GM21526 (cell line): ENCODE measurements around the gene TBC1D9.
A peak's percentile ranks its signal among the peaks of the same experiment; 100 is the strongest.
"Not testable (repeated sequence)": the region's sequence is repeated elsewhere in the genome, so short reads cannot be mapped to it uniquely, and the experiment has no call there.

Source experiments
- ATAC-seq: cut with Tn5 transposase; IDR thresholded peaks from one replicate; pipeline ENCODE4 v1.9.1; 2021; ENCODE audit warnings: moderate library complexity; ENCODE audit not compliant: unreplicated experiment, low FRiP score

The TBC1D9 gene

DNA sequence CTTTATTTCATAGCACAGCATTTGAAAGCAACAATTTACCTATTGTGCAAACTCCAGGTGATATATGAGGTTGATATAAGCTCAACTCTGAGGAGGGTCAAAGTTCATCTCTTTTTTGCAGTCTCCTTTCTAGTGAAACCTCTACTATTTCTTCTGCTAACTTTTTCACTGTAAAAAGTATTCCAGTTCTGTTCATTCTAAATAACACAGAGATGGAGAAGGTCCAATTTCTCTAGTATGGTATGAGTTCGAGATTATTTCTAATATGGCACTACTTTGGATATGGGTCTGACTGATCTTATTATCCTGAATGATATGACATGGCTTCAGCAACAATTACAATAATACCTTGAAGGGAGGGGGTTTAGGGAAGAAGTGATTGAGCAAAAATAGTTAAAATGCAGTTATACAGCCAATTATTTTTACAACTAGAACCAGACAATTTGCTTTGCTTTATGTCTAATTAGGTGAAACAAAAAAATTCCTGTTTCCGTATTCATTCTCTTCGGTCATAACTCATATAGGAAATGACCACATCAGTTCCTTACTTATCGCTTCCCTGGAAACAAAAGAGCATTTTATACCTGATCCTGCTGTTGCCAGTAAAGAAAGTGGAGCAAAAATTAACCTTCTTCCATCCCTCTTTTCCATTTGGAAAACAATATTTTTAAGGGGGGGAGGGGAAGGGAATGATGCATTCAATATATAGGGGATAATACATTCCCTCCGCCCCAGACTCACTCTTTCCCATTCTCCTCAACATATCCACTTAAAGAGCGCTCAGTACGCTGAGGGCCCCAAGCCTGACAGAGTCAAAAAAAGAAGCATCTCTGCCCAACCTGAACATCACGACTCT lies 1.0 kb downstream of the TBC1D9 start:
- ATAC-seq = no peak

DNA sequence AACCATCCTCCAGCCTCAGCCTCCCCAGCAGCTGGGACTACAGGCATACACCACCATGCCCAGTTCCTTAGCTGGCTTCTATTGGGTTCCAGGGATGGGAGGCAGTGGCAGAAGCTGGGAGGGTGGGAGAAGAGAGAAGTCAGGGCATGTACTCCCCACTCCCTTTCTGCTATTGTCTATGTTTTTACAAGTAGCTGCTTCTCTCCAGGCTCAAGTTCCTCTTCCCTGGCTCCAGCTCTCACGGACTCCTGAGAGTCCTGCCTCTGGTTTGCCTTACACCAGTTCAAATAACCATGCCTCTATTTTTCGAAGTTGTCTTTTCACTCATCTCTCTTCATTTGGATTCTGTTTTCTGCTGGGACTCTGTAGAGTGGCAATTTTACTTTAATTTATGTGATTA lies 2.9 kb downstream of the TBC1D9 start:
- ATAC-seq = no peak

DNA sequence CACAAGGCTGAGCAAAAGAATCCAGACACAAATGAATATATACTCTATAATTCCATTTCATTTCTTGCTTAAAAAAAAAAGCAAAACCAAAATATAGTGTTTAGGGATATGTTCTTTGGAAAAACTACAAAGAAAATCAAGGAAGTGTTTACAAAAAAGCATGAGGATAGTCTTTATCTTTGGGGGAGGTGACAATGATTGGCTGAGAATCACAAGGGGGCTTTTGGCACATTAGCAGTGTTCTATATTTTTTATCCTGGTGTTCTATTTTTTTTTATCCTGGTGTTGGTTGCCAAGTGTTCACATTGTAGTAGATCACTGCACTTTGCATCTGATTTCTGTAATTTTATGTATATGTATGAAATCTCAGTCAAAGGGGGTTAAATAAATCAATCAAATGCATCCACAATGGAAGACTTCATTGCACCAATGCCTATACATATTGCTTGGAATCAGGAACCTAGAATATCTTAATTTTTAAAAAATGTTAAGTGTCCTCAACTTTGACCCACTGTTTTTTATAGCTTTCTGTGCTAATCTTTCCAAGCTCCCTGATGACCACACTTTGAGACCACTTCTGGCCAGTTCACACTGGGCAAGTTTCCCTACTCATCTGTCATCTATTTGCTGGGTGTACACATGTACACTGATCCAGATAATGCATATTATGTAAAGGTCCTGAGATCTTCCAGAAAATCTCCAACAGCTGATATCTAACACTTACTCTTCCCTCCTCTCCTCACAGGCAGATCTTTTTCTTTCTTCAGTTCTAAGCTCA lies 3.7 kb downstream of the TBC1D9 start:
- no peak for ATAC-seq

DNA sequence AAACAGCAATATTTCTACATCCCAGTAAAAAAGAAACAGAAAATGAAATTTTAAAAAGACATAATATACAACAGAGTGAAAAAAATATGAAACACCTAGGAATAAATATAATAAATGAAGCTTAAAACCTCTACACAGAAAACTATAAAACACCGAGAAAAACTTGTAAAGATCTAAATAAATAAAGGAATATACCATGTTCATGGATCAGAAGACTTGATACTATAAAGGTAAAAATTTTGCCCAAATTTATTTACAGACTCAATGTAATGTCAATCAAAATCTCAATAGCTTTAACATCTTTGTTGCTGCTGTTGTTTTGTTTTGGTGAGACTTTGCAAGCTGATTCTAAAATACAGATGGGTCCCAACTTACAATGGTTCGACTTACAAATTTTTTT lies 5.7 kb downstream of the TBC1D9 start:
- no peak for ATAC-seq

DNA sequence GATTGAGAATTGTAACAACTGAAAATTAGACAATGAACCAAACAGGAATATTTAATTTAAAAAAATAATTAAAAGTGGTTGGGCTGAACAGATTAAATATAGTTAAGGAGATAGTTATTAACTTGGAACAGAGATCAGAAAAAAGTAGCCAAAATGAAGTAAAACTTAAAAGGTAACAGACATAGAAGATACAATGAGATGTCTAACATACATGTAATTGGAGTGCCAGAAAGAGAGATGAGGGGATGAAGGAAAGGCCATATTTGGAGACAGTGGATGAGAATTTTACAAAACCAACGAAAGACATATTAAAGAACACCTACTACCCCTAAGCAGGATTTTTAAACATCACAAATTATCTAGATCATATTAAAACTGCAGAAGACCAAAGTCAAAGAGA lies 8.0 kb downstream of the TBC1D9 start:
- ATAC-seq = no peak

DNA sequence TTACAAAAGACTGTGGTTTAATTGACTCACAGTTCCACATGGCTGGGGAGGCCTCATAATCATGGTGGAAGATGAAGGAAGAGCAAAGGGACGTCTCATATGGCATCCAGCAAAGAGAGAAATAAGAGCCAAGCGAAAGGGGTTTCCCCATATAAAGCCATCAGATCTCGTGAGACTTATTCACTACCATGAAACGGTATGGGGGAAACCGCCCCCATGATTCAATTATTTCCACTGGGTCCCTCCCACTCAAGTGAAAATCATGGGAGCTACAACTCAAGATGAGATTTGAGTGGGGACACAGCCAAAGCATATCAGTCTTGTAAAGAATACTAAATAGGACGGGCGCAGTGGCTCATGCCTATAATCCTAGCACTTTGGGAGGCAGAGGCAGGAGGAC lies 9.6 kb downstream of the TBC1D9 start:
- not testable (repeated sequence) for ATAC-seq

DNA sequence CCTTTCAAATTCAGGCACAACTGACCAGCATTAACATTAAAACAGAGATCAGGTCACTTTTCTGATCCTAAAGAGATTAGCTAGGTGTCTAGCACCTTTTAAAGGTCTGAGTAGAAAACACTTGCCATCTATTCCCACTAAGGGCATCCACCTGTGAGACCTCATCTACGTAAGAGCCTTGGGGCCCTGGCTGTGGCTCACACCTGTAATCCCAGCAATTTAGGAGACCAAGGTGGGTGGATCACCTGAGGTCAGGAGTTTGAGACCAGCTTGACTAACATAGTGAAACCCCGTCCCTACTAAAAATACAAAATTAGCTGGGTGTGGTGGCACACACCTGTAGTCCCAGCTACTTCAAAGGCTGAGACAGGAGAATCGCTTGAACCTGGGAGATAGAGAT lies 11.8 kb downstream of the TBC1D9 start:
- ATAC-seq = no peak

DNA sequence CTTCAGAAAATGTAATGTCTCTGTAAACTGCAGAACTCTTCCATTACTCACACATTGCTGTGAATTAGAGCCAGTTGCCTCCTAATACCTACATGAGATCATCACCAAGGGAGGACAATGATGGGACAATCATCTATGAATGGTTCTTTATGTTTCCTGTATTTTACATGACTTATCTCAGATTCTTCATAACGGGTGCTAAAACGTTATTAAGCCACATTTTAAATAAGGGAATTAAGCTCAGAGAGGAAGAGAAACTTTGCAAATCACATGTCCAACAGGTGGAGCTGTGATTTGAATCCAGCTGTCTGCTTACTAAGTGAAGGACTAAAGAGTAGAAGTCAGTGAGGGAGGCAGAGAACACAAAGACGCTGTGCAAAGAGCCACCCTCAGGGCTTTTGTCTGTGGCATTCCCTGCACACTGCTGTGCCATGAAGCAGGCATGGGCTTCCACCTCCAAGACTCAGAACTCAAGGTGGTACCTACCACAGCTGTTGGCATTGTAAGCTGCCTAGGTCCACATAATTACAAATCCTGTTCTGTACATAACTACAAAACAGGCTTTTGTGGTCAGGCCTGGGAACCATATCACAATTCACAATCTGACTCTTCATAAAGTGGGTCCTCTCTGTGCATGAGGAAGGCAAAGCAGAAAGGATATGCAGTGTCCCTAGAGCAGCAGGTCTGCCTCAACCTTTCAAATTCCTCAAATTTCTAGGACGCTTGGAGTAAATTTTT lies 12.8 kb downstream of the TBC1D9 start:
- peak; percentile 74 for ATAC-seq

DNA sequence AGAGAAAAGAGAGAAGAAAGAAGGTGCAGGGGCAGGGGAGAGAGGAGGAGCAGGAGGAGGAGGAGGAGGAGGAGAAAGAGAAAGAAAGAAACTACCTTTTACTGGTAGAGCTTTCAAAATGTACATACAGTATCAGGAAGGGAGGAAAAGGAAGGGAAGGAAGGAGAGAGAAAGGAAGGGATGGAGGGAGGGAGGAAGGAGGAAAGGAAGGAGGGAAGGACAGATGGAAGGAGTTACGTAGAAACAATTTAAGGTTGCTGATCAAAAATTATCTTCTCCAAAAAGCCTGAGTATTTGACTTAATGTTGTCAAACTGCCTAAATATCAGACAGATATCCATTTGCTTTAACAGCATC lies 13.4 kb downstream of the TBC1D9 start:
- ATAC-seq = peak; percentile 37

DNA sequence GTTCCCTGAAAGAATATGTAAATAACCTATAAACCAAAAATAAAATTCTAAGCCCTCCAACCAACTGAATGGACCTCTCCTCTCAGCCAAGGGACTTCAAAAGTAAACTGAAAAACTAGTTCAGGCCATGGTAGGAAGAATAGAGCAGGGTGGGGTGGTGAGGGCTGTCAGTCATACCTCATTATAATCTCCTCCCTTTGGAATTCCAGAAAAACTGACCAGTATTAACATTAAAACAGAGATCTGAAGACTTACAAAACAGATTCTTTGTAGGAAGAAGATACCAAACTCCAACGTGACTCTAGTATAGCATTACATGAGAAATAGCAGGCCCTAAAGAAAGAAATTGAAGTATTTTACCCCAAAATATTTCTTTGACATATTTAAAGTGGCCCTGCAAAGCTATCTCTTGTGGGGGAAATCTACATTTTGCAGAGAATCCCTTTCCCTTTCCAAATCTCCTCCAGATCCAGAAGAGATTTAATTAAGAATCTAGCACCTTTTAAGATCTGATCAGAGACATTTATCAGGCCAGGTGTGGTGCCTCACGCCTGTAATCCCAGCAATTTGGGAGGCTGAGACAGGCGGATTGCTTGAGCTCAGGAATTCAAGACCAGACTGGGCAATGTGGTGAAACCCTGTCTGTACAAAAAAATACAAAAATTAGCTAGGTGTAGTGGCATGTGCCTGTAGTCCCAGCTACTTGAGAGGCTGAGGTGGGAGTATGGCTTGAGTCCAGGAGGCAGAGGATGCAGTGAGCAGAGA lies 15.1 kb downstream of the TBC1D9 start:
- ATAC-seq = no peak

DNA sequence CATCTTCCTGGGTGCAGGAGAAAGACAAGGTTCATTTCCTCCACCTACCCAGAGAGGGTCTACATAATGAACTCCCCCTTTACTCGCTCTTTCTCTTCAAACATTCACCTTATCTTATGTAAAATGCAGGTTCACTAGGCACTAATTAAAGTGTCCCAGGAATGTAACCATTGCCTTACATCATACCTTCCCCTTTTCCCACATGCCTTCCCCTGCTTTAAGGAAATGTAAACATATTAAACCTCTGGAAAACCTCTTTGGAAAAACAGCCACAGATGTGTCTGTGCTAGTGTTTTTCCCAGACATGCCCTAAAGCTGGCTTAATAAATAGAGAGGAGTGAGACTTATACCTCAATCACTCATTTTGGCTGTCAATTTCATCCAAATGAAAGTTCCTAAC lies 15.8 kb downstream of the TBC1D9 start:
- ATAC-seq = no peak

DNA sequence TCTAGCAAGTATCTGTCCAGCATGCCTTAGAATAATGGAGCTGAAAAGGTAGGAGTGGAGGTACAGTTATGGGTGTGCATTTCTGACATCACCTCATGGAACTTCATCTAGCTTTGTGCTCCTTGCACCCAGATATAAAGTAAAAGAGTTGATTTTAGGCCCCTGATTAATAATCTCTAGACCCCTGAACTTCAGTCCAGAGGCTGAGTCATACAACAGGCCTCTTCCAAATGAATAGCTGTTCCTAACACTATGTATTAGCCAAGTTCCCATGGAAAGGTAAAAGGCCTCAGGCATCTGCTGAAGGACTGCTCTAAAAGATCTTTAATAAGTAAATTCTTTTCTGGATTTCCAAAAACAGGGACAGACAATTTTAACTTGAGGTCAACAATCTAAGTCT lies 16.2 kb downstream of the TBC1D9 start:
- no peak for ATAC-seq

DNA sequence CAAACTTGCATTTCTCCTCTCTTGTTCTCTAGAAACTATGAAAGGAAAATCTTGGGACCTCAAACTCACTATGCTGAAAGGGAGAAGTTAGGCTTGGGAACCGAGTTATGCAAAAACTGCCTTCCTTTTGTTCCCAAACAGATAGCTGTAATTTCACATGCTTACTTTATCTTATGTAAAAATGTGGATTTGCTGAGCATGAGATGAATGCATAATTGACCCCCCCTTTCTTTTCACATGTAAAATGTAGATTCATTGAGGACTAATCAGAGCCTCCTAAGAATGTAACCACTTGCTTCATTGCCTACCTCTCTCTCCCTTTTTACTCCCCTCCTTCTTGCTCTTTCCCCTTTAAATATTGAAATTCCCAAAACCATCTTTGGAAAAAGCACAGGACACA lies 18.0 kb downstream of the TBC1D9 start:
- no peak for ATAC-seq

DNA sequence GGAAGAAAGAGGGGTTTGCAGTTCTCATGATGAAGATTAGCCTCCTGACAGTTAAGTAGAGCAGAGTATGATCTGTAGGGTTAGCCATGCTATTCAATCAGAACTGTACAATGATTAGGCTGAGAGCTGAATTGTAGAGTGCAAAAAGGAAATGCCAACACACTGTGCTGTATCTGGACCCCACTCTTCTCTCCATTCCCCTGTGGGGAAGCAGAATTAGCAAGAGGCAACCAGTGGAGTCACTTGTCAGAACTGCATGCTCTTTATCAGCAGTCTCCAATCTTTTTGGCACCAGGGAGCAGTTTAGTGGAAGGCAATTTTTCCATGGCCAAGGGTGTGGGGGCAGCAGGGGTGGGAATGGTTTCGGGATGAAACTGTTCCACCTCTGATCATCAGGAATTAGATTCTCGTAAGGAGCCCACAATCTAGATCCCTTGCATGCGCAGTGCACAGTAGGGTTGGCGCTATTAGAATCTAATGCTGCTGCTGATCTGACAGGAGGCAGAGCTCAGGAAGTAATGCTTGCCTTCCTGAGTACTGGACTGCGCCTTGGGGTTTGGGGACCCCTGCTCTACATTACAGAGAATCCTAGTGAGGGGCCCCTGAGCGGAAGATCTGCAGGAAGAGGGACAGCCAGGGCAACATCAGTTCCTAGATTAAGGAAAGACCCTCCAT lies 19.4 kb downstream of the TBC1D9 start:
- ATAC-seq = no peak

DNA sequence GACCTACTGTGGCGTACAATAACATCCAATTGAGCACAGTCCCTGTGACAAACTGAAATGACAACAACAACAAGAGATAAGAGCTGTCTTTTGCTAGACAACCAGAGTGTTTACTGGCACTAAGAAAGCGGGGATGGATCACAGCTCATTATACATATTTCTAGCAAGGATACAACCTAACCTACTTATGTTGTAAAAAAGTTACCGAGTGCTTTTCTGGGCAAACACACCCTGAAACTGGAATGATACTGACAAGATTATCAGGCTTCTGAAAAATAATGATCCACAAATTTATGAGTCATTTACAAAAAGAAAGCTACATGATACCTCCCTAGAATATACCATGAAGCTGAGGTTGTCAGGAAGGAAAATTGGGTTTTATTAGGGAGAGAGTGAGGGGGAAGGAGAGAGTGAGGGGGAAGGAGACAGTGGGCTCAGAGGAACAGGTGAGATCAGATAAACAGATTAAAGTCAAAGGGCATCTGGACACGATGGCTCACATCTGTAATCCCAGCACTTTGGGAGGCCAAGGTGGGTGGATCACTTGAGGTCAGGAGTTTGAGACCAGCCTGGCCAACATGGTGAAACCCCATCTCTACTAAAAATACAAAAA lies 20.3 kb downstream of the TBC1D9 start:
- no peak for ATAC-seq

DNA sequence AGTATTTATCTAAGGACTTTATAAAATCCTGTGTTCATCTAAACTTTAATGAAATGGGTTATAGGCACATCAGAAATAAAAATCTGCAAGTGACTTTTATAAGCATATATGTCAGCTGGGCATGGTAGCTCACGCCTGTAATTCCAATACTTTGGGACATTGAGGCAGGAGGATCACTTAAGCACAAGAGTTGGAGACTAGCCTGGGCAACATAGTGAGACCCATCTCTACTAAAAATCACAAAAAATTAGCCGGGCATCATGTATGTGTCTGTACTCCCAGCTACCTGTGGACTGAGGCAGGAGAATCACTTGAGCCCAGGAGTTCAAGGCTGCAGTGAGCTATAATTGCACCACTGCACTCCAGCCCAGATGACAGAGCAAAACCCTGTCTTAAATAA lies 20.9 kb downstream of the TBC1D9 start:
- ATAC-seq = no peak

DNA sequence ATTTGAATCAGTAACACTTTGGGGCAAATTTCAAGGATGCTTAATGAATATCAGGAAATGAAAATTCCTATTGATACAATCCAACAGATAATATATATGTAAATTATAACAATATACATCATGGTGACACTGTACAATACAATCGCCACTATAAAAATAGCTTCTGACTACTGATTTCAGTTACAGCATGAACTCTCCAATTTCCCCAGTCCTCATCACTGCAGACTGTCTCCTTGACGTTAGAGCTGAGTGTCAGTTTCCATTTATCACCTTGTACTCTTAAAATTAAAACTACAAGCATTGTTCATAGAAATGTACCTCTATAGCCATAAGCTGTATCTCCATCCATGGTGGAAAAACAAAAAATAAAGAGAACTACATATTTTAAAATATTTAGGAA lies 23.4 kb downstream of the TBC1D9 start:
- ATAC-seq = no peak

DNA sequence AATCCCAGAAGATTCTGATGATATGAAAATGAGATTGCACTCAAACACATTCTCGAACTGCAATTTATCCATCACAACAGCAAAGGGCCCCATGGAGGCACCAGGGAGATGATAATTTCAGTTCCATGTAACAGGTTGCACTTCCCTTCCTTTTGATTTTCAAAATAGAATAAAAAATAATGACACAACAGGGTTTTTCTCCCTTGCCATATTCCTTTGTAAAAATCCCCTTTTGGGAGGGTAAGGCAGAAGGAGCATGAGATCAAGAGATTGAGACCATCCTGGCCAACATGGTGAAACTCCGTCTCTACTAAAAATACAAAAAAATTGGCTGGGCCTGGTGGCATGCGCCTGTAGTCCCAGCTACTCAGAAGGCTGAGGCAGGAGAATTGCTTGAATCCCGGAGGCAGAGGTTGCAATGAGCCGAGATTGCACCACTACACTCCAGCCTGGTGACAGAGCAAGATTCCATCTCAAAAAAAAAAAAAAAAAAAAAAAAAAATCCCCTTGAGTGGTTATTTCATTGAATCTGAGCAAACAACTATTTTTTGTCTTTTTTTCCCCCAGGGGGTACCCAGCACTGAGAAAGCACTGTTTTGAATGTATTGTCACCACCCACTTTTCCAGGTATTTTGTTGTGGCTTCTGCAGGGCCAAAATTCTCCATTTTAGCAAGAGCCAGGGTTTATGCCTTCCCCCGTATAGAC lies 26.7 kb downstream of the TBC1D9 start:
- no peak for ATAC-seq
